IMR-90 (cell line): ENCODE measurements around the gene PFDN5. TPM values are rescaled to one million over a fixed set of nuclear protein-coding genes. Genes with fewer than 3 reads are reported as not detected.

Experiments used
- ATAC-seq: fragments of 200-7000 bp; cut with Tn5 transposase; 2 replicates; pipeline ENCODE4 v1.9.1; 2020; ENCODE audit warnings: low read depth, mild to moderate bottlenecking, moderate library complexity
- BruUV-seq: library from RNA; stranded (reverse); fragments of 400-500 nt; replicated peaks from 2 replicates; lab custom pipeline; 2021; lab: Mats Ljungman, UMichigan
- CTCF ChIA-PET: fragments of 300-600 bp; formaldehyde crosslinking; extraction: SDS; loops from one replicate; lab custom pipeline; 2021; ENCODE audit warnings: antibody characterized with exemption; lab: Yijun Ruan, JAX
- POLR2A ChIA-PET: fragments of 300-600 bp; sonication (Branson Sonifier 250); formaldehyde crosslinking; loops from one replicate; lab custom pipeline; 2022; ENCODE audit warnings: antibody characterized with exemption; ENCODE audit not compliant: unreplicated experiment; lab: Charles Lee
- DNase-seq: peaks from one replicate; pipeline ENCODE4 v3.0.0; 2013
- H2AFZ ChIP-seq: replicated peaks from 2 replicates; pipeline ENCODE3; 2013; ENCODE audit warnings: low read length, mild to moderate bottlenecking; ENCODE audit not compliant: poor library complexity
- H2AK5ac ChIP-seq: 2 replicates; pipeline ENCODE4 v1.6.1; 2013; ENCODE audit warnings: low read depth, low read length, inconsistent platforms
- H2AK9ac ChIP-seq: replicated peaks from 2 replicates; pipeline ENCODE3; 2013; ENCODE audit warnings: mild to moderate bottlenecking, low read depth, low read length, moderate library complexity; ENCODE audit not compliant: poor library complexity
- H2BK120ac ChIP-seq: 2 replicates; pipeline ENCODE4 v1.6.1; 2013; ENCODE audit warnings: low read depth, low read length, inconsistent platforms
- H2BK15ac ChIP-seq: 3 replicates; pipeline ENCODE4 v1.6.1; 2013; ENCODE audit warnings: low read depth, low read length, inconsistent platforms
- H2BK20ac ChIP-seq: 2 replicates; pipeline ENCODE4 v1.6.1; 2013; ENCODE audit warnings: low read depth, mild to moderate bottlenecking, inconsistent platforms, low read length, moderate library complexity
- H2BK5ac ChIP-seq: 2 replicates; pipeline ENCODE4 v1.6.1; 2013; ENCODE audit warnings: mild to moderate bottlenecking, low read depth, low read length, inconsistent platforms; ENCODE audit not compliant: poor library complexity, severe bottlenecking
- H3K14ac ChIP-seq: replicated peaks from 2 replicates; pipeline ENCODE4 v1.6.1; 2013; ENCODE audit warnings: low read depth, low read length, inconsistent platforms
- H3K18ac ChIP-seq: 2 replicates; pipeline ENCODE4 v1.6.1; 2013; ENCODE audit warnings: low read depth, low read length, control low read depth
- H3K23ac ChIP-seq: 2 replicates; pipeline ENCODE4 v1.6.1; 2013; ENCODE audit warnings: low read depth, low read length, inconsistent platforms
- H3K27ac ChIP-seq: 2 replicates; pipeline ENCODE4 v1.5.1; 2013; ENCODE audit warnings: mild to moderate bottlenecking, control low read depth, low read length; ENCODE audit not compliant: insufficient read depth
- H3K27me3 ChIP-seq: 2 replicates; pipeline ENCODE4 v1.6.1; 2013; ENCODE audit warnings: low read length; ENCODE audit not compliant: control insufficient read depth, insufficient read depth
- H3K36me3 ChIP-seq: 2 replicates; pipeline ENCODE4 v1.6.1; 2013; ENCODE audit warnings: low read length, mixed read lengths; ENCODE audit not compliant: control insufficient read depth, insufficient read depth
- H3K4ac ChIP-seq: 2 replicates; pipeline ENCODE4 v1.6.1; 2013; ENCODE audit warnings: low read depth, low read length, inconsistent platforms
- H3K4me1 ChIP-seq: 2 replicates; pipeline ENCODE4 v1.6.1; 2013; ENCODE audit warnings: low read length, mixed read lengths; ENCODE audit not compliant: control insufficient read depth, insufficient read depth
- H3K4me2 ChIP-seq: 2 replicates; pipeline ENCODE4 v1.6.1; 2013; ENCODE audit warnings: low read depth, mild to moderate bottlenecking, control low read depth, low read length, moderate library complexity
- H3K4me3 ChIP-seq: 2 replicates; pipeline ENCODE4 v1.5.1; 2013; ENCODE audit warnings: low read depth, mild to moderate bottlenecking, control low read depth, low read length, moderate library complexity; ENCODE audit not compliant: insufficient read depth
- H3K56ac ChIP-seq: 2 replicates; pipeline ENCODE4 v1.6.1; 2013; ENCODE audit warnings: low read length, inconsistent platforms; ENCODE audit not compliant: insufficient read depth; ENCODE audit errors: extremely low read depth
- H3K79me1 ChIP-seq, 2 experiments: 2 replicates each; pipeline ENCODE4 v1.6.1; 2013; ENCODE audit warnings: low read length in 2 of 2, inconsistent platforms in 1 of 2, low read depth in 1 of 2
- H3K9ac ChIP-seq: 2 replicates; pipeline ENCODE4 v1.6.1; 2013; ENCODE audit warnings: low read depth, low read length, control low read depth
- H3K9me1 ChIP-seq: 2 replicates; pipeline ENCODE4 v1.6.1; 2013; ENCODE audit warnings: low read length, inconsistent platforms; ENCODE audit not compliant: insufficient read depth
- H3K9me3 ChIP-seq: 2 replicates; pipeline ENCODE4 v1.6.1; 2013; ENCODE audit warnings: low read length; ENCODE audit not compliant: control insufficient read depth, insufficient read depth
- H4K20me1 ChIP-seq: 2 replicates; pipeline ENCODE4 v1.6.1; 2013; ENCODE audit warnings: low read length, inconsistent platforms; ENCODE audit not compliant: insufficient read depth
- H4K5ac ChIP-seq: 2 replicates; pipeline ENCODE4 v1.6.1; 2013; ENCODE audit warnings: mild to moderate bottlenecking, low read depth, low read length, control low read depth
- H4K8ac ChIP-seq, 2 experiments: 2 replicates each; pipeline ENCODE4 v1.6.1; 2013; ENCODE audit warnings: low read depth in 2 of 2, low read length in 2 of 2, control low read depth in 1 of 2, inconsistent platforms in 1 of 2
- H4K91ac ChIP-seq: 2 replicates; pipeline ENCODE4 v1.6.1; 2013; ENCODE audit warnings: low read depth, low read length, inconsistent platforms; ENCODE audit not compliant: insufficient read depth
- BHLHE40 ChIP-seq: fragments of 150-350 bp; IDR thresholded peaks from 2 replicates; pipeline ENCODE4 v1.6.1; 2016; ENCODE audit warnings: mild to moderate bottlenecking, low read depth, low read length
- CHD1 ChIP-seq: IDR thresholded peaks from 2 replicates; pipeline ENCODE4 v1.6.1; 2012; ENCODE audit warnings: low read depth, low read length, improper control_type of control experiment
- CTCF ChIP-seq: conservative IDR thresholded peaks from 2 replicates; pipeline ENCODE4 v1.5.1; 2012; ENCODE audit warnings: mild to moderate bottlenecking, low read depth, low read length, improper control_type of control experiment
- MAFK ChIP-seq: IDR thresholded peaks from 2 replicates; pipeline ENCODE4 v1.6.1; 2012; ENCODE audit warnings: low read depth, low read length, improper control_type of control experiment
- MAZ ChIP-seq: IDR thresholded peaks from 2 replicates; pipeline ENCODE4 v1.6.1; 2012; ENCODE audit warnings: low read depth, mild to moderate bottlenecking, low read length, improper control_type of control experiment, moderate library complexity, borderline replicate concordance
- MXI1 ChIP-seq: IDR thresholded peaks from 2 replicates; pipeline ENCODE4 v1.6.1; 2012; ENCODE audit warnings: low read depth, mild to moderate bottlenecking, low read length, moderate library complexity, borderline replicate concordance
- NFE2L2 ChIP-seq: fragments of 150-350 bp; IDR thresholded peaks from 2 replicates; pipeline ENCODE4 v1.6.1; 2016; ENCODE audit warnings: low read depth, mild to moderate bottlenecking, low read length
- POLR2A ChIP-seq: IDR thresholded peaks from 2 replicates; pipeline ENCODE4 v1.6.1; 2012; ENCODE audit warnings: mild to moderate bottlenecking, low read depth, low read length
- RAD21 ChIP-seq: IDR thresholded peaks from 2 replicates; pipeline ENCODE4 v1.6.1; 2012; ENCODE audit warnings: low read length, improper control_type of control experiment
- RCOR1 ChIP-seq: IDR thresholded peaks from 2 replicates; pipeline ENCODE4 v1.6.1; 2012; ENCODE audit warnings: mild to moderate bottlenecking, low read length, improper control_type of control experiment; ENCODE audit not compliant: insufficient replicate concordance
- RFX5 ChIP-seq: IDR thresholded peaks from 2 replicates; pipeline ENCODE4 v1.8.0; 2012; ENCODE audit warnings: low read depth, mild to moderate bottlenecking, low read length, moderate library complexity
- SMC3 ChIP-seq: fragments of 150-350 bp; IDR thresholded peaks from 2 replicates; pipeline ENCODE4 v1.6.1; 2016; ENCODE audit warnings: low read depth, mild to moderate bottlenecking, antibody characterized with exemption, low read length, moderate library complexity
- USF2 ChIP-seq: fragments of 150-350 bp; IDR thresholded peaks from 2 replicates; pipeline ENCODE4 v1.6.1; 2017; ENCODE audit warnings: mild to moderate bottlenecking, antibody characterized with exemption, low read length, low read depth
- WGBS, 2 experiments: methylation state at CpG; one replicate each; pipeline versions ENCODE4 v1.1.5 to v1.1.7; 2013; ENCODE audit warnings: missing lambda C conversion rate in 2 of 2; ENCODE audit not compliant: insufficient read length in 1 of 2; ENCODE audit errors: extremely low coverage in 2 of 2; 5-methylcytosine and 5-hydroxymethylcytosine counted together
- dilution Hi-C: fragments of 300-500 bp; cut with HindIII; formaldehyde crosslinking; loops from one replicate; pipeline ENCODE4 v1.14.3; 2018; ENCODE audit warnings: low sequenced_read_pairs; ENCODE audit not compliant: unreplicated experiment
- in situ Hi-C: fragments of 300-500 bp; cut with MboI; formaldehyde crosslinking; loops from 3 replicates; pipeline ENCODE4 v1.14.3; 2019; ENCODE audit warnings: low sequenced_read_pairs, inconsistent platforms, mixed read lengths
- intact Hi-C: fragments of 100-400 bp; cut with micrococcal nuclease; formaldehyde crosslinking; loops from 2 replicates; pipeline ENCODE4 v1.10.0; 2022
- polyA plus RNA-seq, 3 experiments: library from polyadenylated mRNA; depleted of rRNA; stranded (reverse); fragments of >200 nt; gene quantifications; 2 replicates each; pipeline ENCODE4 v1.2.3, GENCODE V29; 2012; ENCODE audit warnings: low replicate concordance in 1 of 3
- total RNA-seq: library from RNA; depleted of rRNA; stranded (reverse); fragments of >200 nt; gene quantifications from 2 replicates; pipeline ENCODE4 v1.2.3, GENCODE V29; 2012

PFDN5 gene
- total and polyA plus RNA-seq, 2 of the 4 experiments (the other 2 are of a cell fraction): 1,011 to 1,338 TPM

- Histone ChIP-seq H3K4me1 (peaks cover 7% of the 10 kb centered on the region; the same call in 1 of the 2 replicates), H3K23ac (peak within 1 kb of the TSS; percentile 96), H3K27me3 (no peaks in the 10 kb centered on the region), H3K14ac (peak within 1 kb of the TSS; percentile 90), H3K4me2 (peak within 1 kb of the TSS; percentile 92), H4K91ac (peak within 1 kb of the TSS; percentile 79), H3K9me3 (no peaks in the 10 kb centered on the region), H2BK20ac (no peak within 1 kb of the TSS), H2AK9ac (peak within 1 kb of the TSS; percentile 94), H2BK120ac (peak within 1 kb of the TSS; percentile 80), H3K4ac (peak within 1 kb of the TSS; percentile 87), H3K9ac (peak within 1 kb of the TSS; percentile 64), H2BK5ac (peak within 1 kb of the TSS; percentile 73), H4K5ac (peak within 1 kb of the TSS; percentile 73), H3K27ac (peak within 1 kb of the TSS; percentile 58; the same call in 1 of the 2 replicates), H4K20me1 (no peaks in the 10 kb centered on the region; the same call in 1 of the 2 replicates), H2AFZ (peak within 1 kb of the TSS; percentile 99), H3K4me3 (peak within 1 kb of the TSS; percentile 90), H3K56ac (peak within 1 kb of the TSS; percentile 69), H2AK5ac (peak within 1 kb of the TSS; percentile 68), H2BK15ac (peak within 1 kb of the TSS; percentile 33; the same call in 1 of the 3 replicates), H3K79me1 (peaks cover 31 to 45% of the 10 kb centered on the region in 2 experiments), H3K9me1 (peaks cover 14% of the 10 kb centered on the region), H3K36me3 (0 out of 2 replicates have a peak, but pooled peaks cover 2% of the 10 kb centered on the region), H4K8ac (peak within 1 kb of the TSS; percentile 83 to 95), H3K18ac (peak within 1 kb of the TSS; percentile 43; the same call in 1 of the 2 replicates)
- 1% methylated on average over 40 of the region's 58 CpGs; no CpG with 5 or more reads in 1 of the 2 experiments for WGBS, 2 experiments
- peak; percentile 97 for ATAC-seq
- ChIA-PET POLR2A (no interaction called here), CTCF (interaction anchor here (0.7 to 1.6 kb wide), 3 partner anchors 10 to 13 kb away, joined by 3 to 6 read pairs (median 4); no protein-coding TSS in a partner anchor)
- intact Hi-C loops (loop anchor here (1.0 kb wide), 1 partner anchor 55 kb away; no protein-coding TSS in a partner anchor), in situ Hi-C loops (no loop called here), dilution Hi-C loops (no loop called here)
- no TSS peak for BruUV-seq
- peak; percentile 75 for DNase-seq
- TF ChIP-seq CTCF: peak; percentile 38; the same call in 1 of the 2 replicates
- TF ChIP-seq MAFK: no peak
- no peak for TF ChIP-seq RFX5
- TF ChIP-seq USF2: no peak
- peak; percentile 45; the same call in 1 of the 2 replicates for TF ChIP-seq POLR2A
- TF ChIP-seq SMC3: peak; percentile 23
- TF ChIP-seq BHLHE40: 0 out of 2 replicates have a peak, but pooled peaks have one; percentile 3
- no peak for TF ChIP-seq CHD1
- TF ChIP-seq NFE2L2: no peak
- TF ChIP-seq RCOR1: no peak
- TF ChIP-seq MXI1: peak; percentile 92; the same call in 1 of the 2 replicates
- TF ChIP-seq MAZ: 0 out of 2 replicates have a peak, but pooled peaks have one; percentile 10
- TF ChIP-seq RAD21: peak; percentile 37
Observed at GRCh38 chr12:53267999-53268629, 27.2 kb upstream of the PFDN5 start, which contains the start of gene ESPL1. TSS of gene ESPL1 (plus strand) at chr12:53268299. CDS start at chr12:53268767, 468 bp downstream.
